ENCODE measurements around the gene GRHPR.

Gene GRHPR

GRCh38 chr9:37452611-37453010 lies 30.1 kb downstream of the GRHPR start:
- no peak for TF ChIP-seq FOXP2 (optimal IDR thresholded peaks at IDR 0.05; ENCODE audit: control extremely low read depth, extremely low read length, insufficient read depth)
- TF ChIP-seq EZH2 (IDR thresholded peaks at IDR 0.05) = no peak
- TF ChIP-seq POLR2AphosphoS5 (IDR thresholded peaks at IDR 0.05; ENCODE audit: borderline replicate concordance, low read depth, low read length) = no peak
- Histone ChIP-seq H3K27ac (peak overlapping the region; percentile 74), H3K4me3 (peak overlapping the region; percentile 20; the same call in 1 of the 2 replicates), H3K9me3 (ENCODE audit: low read depth, low read length) (no peaks in the 10 kb centered on the region), H3K36me3 (ENCODE audit: insufficient read depth, low read length) (peaks cover 21% of the 10 kb centered on the region), H3K9ac (ENCODE audit: insufficient read length) (no peak overlapping the region)
- no peak for DNase-seq (ENCODE audit: low read depth, low spot score)

DNA sequence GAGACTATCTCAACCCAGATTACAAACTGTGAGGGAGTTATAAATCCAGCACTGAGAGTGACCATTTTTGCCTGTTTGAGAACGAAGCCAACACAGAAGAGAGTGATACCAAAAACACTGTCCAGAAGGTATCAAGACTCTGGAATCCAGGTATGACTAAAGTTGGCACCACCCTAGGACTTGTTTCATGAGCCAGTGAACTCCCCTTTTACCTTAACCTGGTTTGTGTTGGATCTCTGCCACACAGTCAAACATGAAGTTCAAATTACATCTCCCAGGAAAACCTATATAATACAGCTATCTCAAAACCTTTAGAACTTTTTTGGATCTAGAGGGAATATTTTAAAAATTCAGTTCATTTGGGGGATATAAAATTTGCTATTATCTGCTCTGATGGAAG lies 31.3 kb downstream of the GRHPR start:
- no peak for DNase-seq (ENCODE audit: low read depth, low spot score)
- TF ChIP-seq FOXP2 (optimal IDR thresholded peaks at IDR 0.05; ENCODE audit: control extremely low read depth, extremely low read length, insufficient read depth) = no peak
- H3K9ac ChIP-seq (ENCODE audit: insufficient read length) = no peak overlapping the region
- peaks cover 17% of the 10 kb centered on the region for H3K36me3 ChIP-seq (ENCODE audit: insufficient read depth, low read length)
- H3K9me3 ChIP-seq (ENCODE audit: low read depth, low read length) = no peaks in the 10 kb centered on the region
- no peak overlapping the region for H3K4me3 ChIP-seq
- no peak overlapping the region for H3K27ac ChIP-seq

DNA sequence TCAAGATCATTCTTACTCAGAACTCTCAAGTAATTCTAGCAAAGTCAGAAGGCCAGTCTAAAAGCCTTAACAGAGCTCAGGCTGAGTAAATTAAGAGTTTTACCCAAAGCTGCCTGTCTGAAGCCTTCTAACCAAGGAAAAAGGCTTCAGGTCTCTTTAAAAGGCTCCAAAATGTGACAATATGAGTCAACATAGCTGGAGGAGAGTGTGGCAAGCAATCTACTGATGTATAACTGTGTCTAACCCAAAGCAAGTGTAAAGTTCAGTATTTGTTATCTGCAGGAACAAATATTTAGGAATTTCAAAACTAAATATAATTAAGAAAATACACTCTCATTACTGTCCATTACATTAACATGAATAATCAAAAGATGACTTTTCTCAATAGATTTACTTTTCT lies 31.7 kb downstream of the GRHPR start:
- H3K4me3 ChIP-seq = no peak overlapping the region
- no peak overlapping the region for H3K9ac ChIP-seq (ENCODE audit: insufficient read length)
- no peaks in the 10 kb centered on the region for H3K9me3 ChIP-seq (ENCODE audit: low read depth, low read length)
- DNase-seq (ENCODE audit: low read depth, low spot score) = no peak
- peaks cover 16% of the 10 kb centered on the region for H3K36me3 ChIP-seq (ENCODE audit: insufficient read depth, low read length)
- TF ChIP-seq POLR2AphosphoS5 (IDR thresholded peaks at IDR 0.05; ENCODE audit: borderline replicate concordance, low read depth, low read length) = no peak
- no peak for TF ChIP-seq EZH2 (IDR thresholded peaks at IDR 0.05)
- TF ChIP-seq FOXP2 (optimal IDR thresholded peaks at IDR 0.05; ENCODE audit: control extremely low read depth, extremely low read length, insufficient read depth) = no peak
- no peak overlapping the region for H3K27ac ChIP-seq

- DNase-seq (ENCODE audit: low read depth, low spot score) = no peak
- no peak for TF ChIP-seq EZH2 (IDR thresholded peaks at IDR 0.05)
- TF ChIP-seq FOXP2 (optimal IDR thresholded peaks at IDR 0.05; ENCODE audit: control extremely low read depth, extremely low read length, insufficient read depth) = no peak
- no peak for TF ChIP-seq POLR2AphosphoS5 (IDR thresholded peaks at IDR 0.05; ENCODE audit: borderline replicate concordance, low read depth, low read length)
- Histone ChIP-seq H3K9ac (ENCODE audit: insufficient read length) (no peak overlapping the region), H3K9me3 (ENCODE audit: low read depth, low read length) (no peaks in the 10 kb centered on the region), H3K4me3 (no peak overlapping the region), H3K36me3 (ENCODE audit: insufficient read depth, low read length) (peaks cover 8% of the 10 kb centered on the region; the same call in 1 of the 2 replicates), H3K27ac (no peak overlapping the region)
Measured at GRCh38 chr9:37455884-37456647, 33.6 kb downstream of the GRHPR start.

GRCh38 chr9:37456817-37457216 lies 34.3 kb downstream of the GRHPR start:
- TF ChIP-seq FOXP2 (optimal IDR thresholded peaks at IDR 0.05; ENCODE audit: control extremely low read depth, extremely low read length, insufficient read depth) (no peak), POLR2AphosphoS5 (IDR thresholded peaks at IDR 0.05; ENCODE audit: borderline replicate concordance, low read depth, low read length) (no peak), EZH2 (IDR thresholded peaks at IDR 0.05) (no peak)
- H3K27ac ChIP-seq = no peak overlapping the region
- H3K9me3 ChIP-seq (ENCODE audit: low read depth, low read length) = no peaks in the 10 kb centered on the region
- H3K9ac ChIP-seq (ENCODE audit: insufficient read length) = no peak overlapping the region
- no peak overlapping the region for H3K4me3 ChIP-seq
- peaks cover 11% of the 10 kb centered on the region; the same call in 1 of the 2 replicates for H3K36me3 ChIP-seq (ENCODE audit: insufficient read depth, low read length)
- no peak for DNase-seq (ENCODE audit: low read depth, low spot score)

DNA sequence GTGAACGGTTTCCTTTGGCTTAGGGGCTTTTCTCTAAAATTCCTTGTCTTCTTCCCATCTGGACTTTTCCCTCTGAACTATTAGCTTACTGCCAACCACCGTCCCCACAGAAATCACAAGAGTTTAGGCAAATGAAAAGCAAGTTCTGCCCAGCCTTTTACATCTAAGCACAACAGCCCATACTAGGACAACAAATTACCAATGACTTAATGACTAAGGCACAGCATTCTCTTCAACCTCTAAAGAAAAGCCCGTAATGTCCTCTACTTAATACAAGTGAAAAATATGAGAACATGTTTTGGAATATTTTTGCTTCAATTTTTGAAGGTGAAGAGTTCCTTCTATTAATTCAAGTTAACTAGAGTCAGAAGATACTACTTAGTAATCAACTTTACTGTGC lies 41.5 kb downstream of the GRHPR start:
- H3K27ac ChIP-seq = peak overlapping the region; percentile 93
- no peak for DNase-seq (ENCODE audit: low read depth, low spot score)
- TF ChIP-seq FOXP2 (optimal IDR thresholded peaks at IDR 0.05; ENCODE audit: control extremely low read depth, extremely low read length, insufficient read depth) = no peak
- TF ChIP-seq POLR2AphosphoS5 (IDR thresholded peaks at IDR 0.05; ENCODE audit: borderline replicate concordance, low read depth, low read length) = no peak
- TF ChIP-seq EZH2 (IDR thresholded peaks at IDR 0.05) = no peak
- peaks cover 2% of the 10 kb centered on the region; the same call in 1 of the 2 replicates for H3K36me3 ChIP-seq (ENCODE audit: insufficient read depth, low read length)
- H3K9ac ChIP-seq (ENCODE audit: insufficient read length) = peak overlapping the region; percentile 84
- H3K9me3 ChIP-seq (ENCODE audit: low read depth, low read length) = no peaks in the 10 kb centered on the region
- peak overlapping the region; percentile 93 for H3K4me3 ChIP-seq

DNA sequence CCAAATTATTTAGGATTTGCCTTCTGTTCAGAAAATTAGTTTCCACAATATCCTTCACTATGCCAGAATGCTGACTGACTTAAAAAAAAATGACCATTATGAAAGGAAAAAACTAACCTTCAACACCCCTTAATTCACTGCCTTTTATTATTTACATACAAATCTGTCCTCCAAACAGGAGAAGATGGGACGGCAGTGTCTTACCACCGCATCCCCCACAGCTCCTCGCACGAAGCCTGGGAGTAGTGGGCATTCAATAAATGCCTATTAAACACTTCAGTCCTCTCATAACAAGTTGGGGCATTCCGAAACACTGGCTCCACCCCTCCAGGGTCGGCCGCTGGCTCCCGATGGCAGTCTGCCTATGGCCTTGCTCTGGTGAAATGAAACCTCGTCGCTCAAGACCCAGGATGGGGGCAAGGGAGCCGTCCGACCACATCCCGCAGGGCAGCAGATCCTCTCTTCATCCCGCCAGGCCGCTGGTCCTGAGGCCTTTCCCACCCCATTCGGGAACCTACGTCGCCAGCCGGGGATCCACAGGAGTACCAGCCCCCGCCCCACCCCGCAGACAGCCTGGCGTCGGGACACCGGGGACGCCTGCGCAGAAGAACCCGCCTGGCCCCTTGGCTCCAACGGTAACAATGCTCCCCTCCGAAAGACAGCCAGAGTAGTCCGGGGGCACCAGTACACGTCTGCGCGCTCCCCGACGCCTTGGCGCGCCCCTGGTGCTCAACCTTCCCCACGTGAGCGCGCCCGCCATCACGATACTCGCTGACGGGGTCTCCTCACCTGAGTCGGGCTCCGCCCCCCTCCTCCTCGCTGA lies 42.1 kb downstream of the GRHPR start:
- Histone ChIP-seq H3K27ac (peak overlapping the region; percentile 93), H3K9ac (ENCODE audit: insufficient read length) (peak overlapping the region; percentile 84), H3K4me3 (peak overlapping the region; percentile 93), H3K36me3 (ENCODE audit: insufficient read depth, low read length) (peaks cover 2% of the 10 kb centered on the region; the same call in 1 of the 2 replicates), H3K9me3 (ENCODE audit: low read depth, low read length) (no peaks in the 10 kb centered on the region)
- TF ChIP-seq EZH2 (IDR thresholded peaks at IDR 0.05) = no peak
- no peak; the same call in none of the 2 replicates for TF ChIP-seq POLR2AphosphoS5 (IDR thresholded peaks at IDR 0.05; ENCODE audit: borderline replicate concordance, low read depth, low read length)
- TF ChIP-seq FOXP2 (optimal IDR thresholded peaks at IDR 0.05; ENCODE audit: control extremely low read depth, extremely low read length, insufficient read depth) = no peak
- DNase-seq (ENCODE audit: low read depth, low spot score) = no peak

All from SK-N-MC (cell line).